HEK293 (cell line): ENCODE data around the gene ACRBP.
A peak's percentile ranks its signal among the peaks of the same experiment; 100 is the strongest.

Experiments used
- BCL11A ChIP-seq: fragments of 450-650 bp; formaldehyde crosslinking; IDR thresholded peaks from 2 replicates; pipeline ENCODE4 v1.5.1; 2016; ENCODE audit warnings: low read depth, missing biosample characterization, missing genetic modification characterization
- GLI2 ChIP-seq: fragments of 450-650 bp; formaldehyde crosslinking; IDR thresholded peaks from 2 replicates; pipeline ENCODE4; 2017; ENCODE audit warnings: missing biosample characterization, missing genetic modification characterization, low read depth, borderline replicate concordance
- KLF7 ChIP-seq: fragments of 450-650 bp; formaldehyde crosslinking; IDR thresholded peaks from 2 replicates; pipeline ENCODE4 v1.5.1; 2016; ENCODE audit warnings: missing biosample characterization, missing genetic modification characterization, borderline replicate concordance
- KLF8 ChIP-seq: fragments of 450-650 bp; formaldehyde crosslinking; IDR thresholded peaks from 2 replicates; pipeline ENCODE4 v1.5.1; 2016; ENCODE audit warnings: missing biosample characterization, missing genetic modification characterization
- PRDM1 ChIP-seq: fragments of 450-650 bp; formaldehyde crosslinking; IDR thresholded peaks from 2 replicates; pipeline ENCODE4; 2016; ENCODE audit warnings: missing biosample characterization, missing genetic modification characterization
- TRIM28 ChIP-seq: IDR thresholded peaks from 2 replicates; pipeline ENCODE4 v1.6.1; 2011; ENCODE audit warnings: low read length, control low read depth, borderline replicate concordance
- ZBTB21 ChIP-seq: fragments of 450-650 bp; formaldehyde crosslinking; IDR thresholded peaks from 2 replicates; pipeline ENCODE4 v1.5.1; 2017; ENCODE audit warnings: missing biosample characterization, missing genetic modification characterization
- ZFHX2 ChIP-seq: fragments of 450-650 bp; formaldehyde crosslinking; conservative IDR thresholded peaks from 2 replicates; pipeline ENCODE4 v1.5.1; 2016; ENCODE audit warnings: missing biosample characterization, missing genetic modification characterization
- ZFP3 ChIP-seq: fragments of 450-650 bp; formaldehyde crosslinking; IDR thresholded peaks from 2 replicates; pipeline ENCODE4 v1.5.1; 2016; ENCODE audit warnings: low read depth, missing biosample characterization, missing genetic modification characterization
- ZFP37 ChIP-seq: fragments of 450-650 bp; formaldehyde crosslinking; IDR thresholded peaks from 2 replicates; pipeline ENCODE4 v1.5.1; 2016; ENCODE audit warnings: missing biosample characterization, missing genetic modification characterization
- ZNF155 ChIP-seq: fragments of 450-650 bp; formaldehyde crosslinking; IDR thresholded peaks from 2 replicates; pipeline ENCODE4 v1.5.1; 2016; ENCODE audit warnings: missing biosample characterization, missing genetic modification characterization
- ZNF174 ChIP-seq: fragments of 450-650 bp; formaldehyde crosslinking; IDR thresholded peaks from 2 replicates; pipeline ENCODE4 v1.5.0; 2017; ENCODE audit warnings: missing biosample characterization, mild to moderate bottlenecking, missing genetic modification characterization
- ZNF184 ChIP-seq: fragments of 450-650 bp; IDR thresholded peaks from 2 replicates; pipeline ENCODE4 v1.5.1; 2018; ENCODE audit warnings: missing biosample characterization, mild to moderate bottlenecking, missing genetic modification characterization
- ZNF221 ChIP-seq: fragments of 450-650 bp; formaldehyde crosslinking; IDR thresholded peaks from 2 replicates; pipeline ENCODE4 v1.5.1; 2017; ENCODE audit warnings: missing biosample characterization, missing genetic modification characterization, borderline replicate concordance
- ZNF302 ChIP-seq: fragments of 450-650 bp; formaldehyde crosslinking; IDR thresholded peaks from 2 replicates; pipeline ENCODE4 v1.5.1; 2016; ENCODE audit warnings: missing biosample characterization, missing genetic modification characterization, low read depth
- ZNF514 ChIP-seq: fragments of 450-650 bp; formaldehyde crosslinking; IDR thresholded peaks from 2 replicates; pipeline ENCODE4 v1.5.1; 2016; ENCODE audit warnings: missing biosample characterization, missing genetic modification characterization
- ZNF530 ChIP-seq: fragments of 450-650 bp; formaldehyde crosslinking; IDR thresholded peaks from 2 replicates; pipeline ENCODE4 v1.5.1; 2016; ENCODE audit warnings: low read depth, missing biosample characterization, missing genetic modification characterization
- ZNF610 ChIP-seq: fragments of 450-650 bp; formaldehyde crosslinking; IDR thresholded peaks from 2 replicates; pipeline ENCODE4 v1.5.1; 2016; ENCODE audit warnings: missing biosample characterization, missing genetic modification characterization, borderline replicate concordance
- ZNF677 ChIP-seq: fragments of 450-650 bp; IDR thresholded peaks from 2 replicates; pipeline ENCODE4 v1.5.0; 2018; ENCODE audit warnings: missing biosample characterization, mild to moderate bottlenecking, missing genetic modification characterization, moderate library complexity
- ZNF76 ChIP-seq: fragments of 450-650 bp; formaldehyde crosslinking; IDR thresholded peaks from 2 replicates; pipeline ENCODE4; 2016; ENCODE audit warnings: low read depth, missing biosample characterization, missing genetic modification characterization, borderline replicate concordance
- ZNF830 ChIP-seq: fragments of 450-650 bp; IDR thresholded peaks from 2 replicates; pipeline ENCODE4 v1.5.0; 2018; ENCODE audit warnings: missing biosample characterization, missing genetic modification characterization, low read depth, mild to moderate bottlenecking, moderate library complexity
- ZNF837 ChIP-seq: fragments of 450-650 bp; formaldehyde crosslinking; IDR thresholded peaks from 2 replicates; pipeline ENCODE4 v1.5.1; 2016; ENCODE audit warnings: missing biosample characterization, missing genetic modification characterization
- ZSCAN30 ChIP-seq: fragments of 450-650 bp; IDR thresholded peaks from 2 replicates; pipeline ENCODE4 v1.5.1; 2018; ENCODE audit warnings: missing biosample characterization, mild to moderate bottlenecking, missing genetic modification characterization, moderate library complexity
- TF ChIP-seq, protein P1 (sequence below): fragments of 450-650 bp; formaldehyde crosslinking; IDR thresholded peaks from 2 replicates; pipeline ENCODE4 v1.5.1; 2017; ENCODE audit warnings: missing biosample characterization, mild to moderate bottlenecking, missing genetic modification characterization, moderate library complexity
- TF ChIP-seq, protein P2 (sequence below): fragments of 450-650 bp; formaldehyde crosslinking; IDR thresholded peaks from 2 replicates; pipeline ENCODE4 v1.5.1; 2017; ENCODE audit warnings: missing biosample characterization, missing genetic modification characterization
- TF ChIP-seq, protein P3 (sequence below): fragments of 450-650 bp; formaldehyde crosslinking; IDR thresholded peaks from 2 replicates; pipeline ENCODE4 v1.5.1; 2016; ENCODE audit warnings: missing biosample characterization, missing genetic modification characterization
- TF ChIP-seq, protein P4 (sequence below): fragments of 450-650 bp; formaldehyde crosslinking; IDR thresholded peaks from 2 replicates; pipeline ENCODE4 v1.5.1; 2016; ENCODE audit warnings: missing biosample characterization, missing genetic modification characterization, low read depth

Gene ACRBP

DNA sequence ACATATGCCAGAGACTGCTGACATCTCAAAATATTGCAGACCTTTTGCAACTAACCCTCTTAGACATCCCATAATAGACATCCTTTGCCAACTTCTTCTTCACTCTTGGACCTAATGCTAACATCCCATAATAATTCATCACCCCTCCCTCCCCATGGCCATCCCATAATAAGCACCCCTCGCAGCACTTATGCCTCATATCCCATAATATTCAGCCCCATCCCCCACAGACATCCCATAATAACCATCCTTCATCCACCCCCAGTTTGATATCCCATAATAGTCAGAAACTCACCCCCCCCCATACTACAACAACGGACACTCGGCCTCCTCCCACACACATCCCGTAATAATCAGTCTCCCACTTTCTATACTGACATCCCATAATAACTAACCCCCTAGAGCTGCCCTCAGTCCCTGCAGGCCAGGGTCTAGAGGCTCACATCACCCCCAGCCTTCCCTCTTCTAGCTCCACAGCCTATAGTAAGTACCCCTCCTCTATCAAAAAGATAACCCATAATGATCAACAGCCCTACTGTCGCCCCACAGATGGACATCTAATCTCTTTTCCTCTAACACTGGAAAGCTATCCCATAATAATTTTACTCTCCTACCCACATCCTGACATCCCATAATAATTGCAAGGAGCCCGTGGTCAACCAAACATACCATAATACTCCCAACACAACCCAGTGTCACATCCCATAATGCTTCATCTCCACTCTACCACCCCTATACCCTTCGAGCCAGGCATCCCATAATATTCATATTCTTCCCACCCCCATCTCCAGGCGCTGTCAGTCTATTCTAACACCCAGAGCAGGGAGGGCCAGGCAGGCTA, 39.3 kb downstream of the ACRBP start (continued):
- TF ChIP-seq ZNF155 (tag by site-specific recombination) (peak; percentile 72; the same call in 1 of the 2 replicates), KLF8 (peak; percentile 59), ZNF830 (no peak), KLF7 (tag by site-specific recombination) (no peak), ZNF221 (no peak), ZNF677 (no peak), ZNF610 (tag by site-specific recombination) (no peak), BCL11A (tag by site-specific recombination) (peak; percentile 50), PRDM1 (tag by site-specific recombination) (peak; percentile 50), ZNF514 (tag by site-specific recombination) (no peak), ZSCAN30 (tag by site-specific recombination) (no peak), ZNF174 (tag by site-specific recombination) (no peak), ZNF76 (tag by site-specific recombination) (peak; percentile 86), ZBTB21 (peak; percentile 78; the same call in 1 of the 2 replicates), ZFP37 (tag by site-specific recombination) (0 out of 2 replicates have a peak, but pooled peaks have one; percentile 10), ZNF530 (tag by site-specific recombination) (0 out of 2 replicates have a peak, but pooled peaks have one; percentile 26), GLI2 (no peak), ZNF302 (tag by site-specific recombination) (no peak), ZFHX2 (tag by site-specific recombination) (peak; percentile 94), ZNF837 (no peak), ZNF184 (tag by site-specific recombination) (no peak), ZFP3 (tag by site-specific recombination) (no peak), TRIM28 (no peak)
- TF ChIP-seq, protein P1, sequence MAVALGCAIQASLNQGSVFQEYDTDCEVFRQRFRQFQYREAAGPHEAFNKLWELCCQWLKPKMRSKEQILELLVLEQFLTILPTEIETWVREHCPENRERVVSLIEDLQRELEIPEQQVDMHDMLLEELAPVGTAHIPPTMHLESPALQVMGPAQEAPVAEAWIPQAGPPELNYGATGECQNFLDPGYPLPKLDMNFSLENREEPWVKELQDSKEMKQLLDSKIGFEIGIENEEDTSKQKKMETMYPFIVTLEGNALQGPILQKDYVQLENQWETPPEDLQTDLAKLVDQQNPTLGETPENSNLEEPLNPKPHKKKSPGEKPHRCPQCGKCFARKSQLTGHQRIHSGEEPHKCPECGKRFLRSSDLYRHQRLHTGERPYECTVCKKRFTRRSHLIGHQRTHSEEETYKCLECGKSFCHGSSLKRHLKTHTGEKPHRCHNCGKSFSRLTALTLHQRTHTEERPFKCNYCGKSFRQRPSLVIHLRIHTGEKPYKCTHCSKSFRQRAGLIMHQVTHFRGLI (tag by site-specific recombination) = peak; percentile 22; the same call in 1 of the 2 replicates
- TF ChIP-seq, protein P2, sequence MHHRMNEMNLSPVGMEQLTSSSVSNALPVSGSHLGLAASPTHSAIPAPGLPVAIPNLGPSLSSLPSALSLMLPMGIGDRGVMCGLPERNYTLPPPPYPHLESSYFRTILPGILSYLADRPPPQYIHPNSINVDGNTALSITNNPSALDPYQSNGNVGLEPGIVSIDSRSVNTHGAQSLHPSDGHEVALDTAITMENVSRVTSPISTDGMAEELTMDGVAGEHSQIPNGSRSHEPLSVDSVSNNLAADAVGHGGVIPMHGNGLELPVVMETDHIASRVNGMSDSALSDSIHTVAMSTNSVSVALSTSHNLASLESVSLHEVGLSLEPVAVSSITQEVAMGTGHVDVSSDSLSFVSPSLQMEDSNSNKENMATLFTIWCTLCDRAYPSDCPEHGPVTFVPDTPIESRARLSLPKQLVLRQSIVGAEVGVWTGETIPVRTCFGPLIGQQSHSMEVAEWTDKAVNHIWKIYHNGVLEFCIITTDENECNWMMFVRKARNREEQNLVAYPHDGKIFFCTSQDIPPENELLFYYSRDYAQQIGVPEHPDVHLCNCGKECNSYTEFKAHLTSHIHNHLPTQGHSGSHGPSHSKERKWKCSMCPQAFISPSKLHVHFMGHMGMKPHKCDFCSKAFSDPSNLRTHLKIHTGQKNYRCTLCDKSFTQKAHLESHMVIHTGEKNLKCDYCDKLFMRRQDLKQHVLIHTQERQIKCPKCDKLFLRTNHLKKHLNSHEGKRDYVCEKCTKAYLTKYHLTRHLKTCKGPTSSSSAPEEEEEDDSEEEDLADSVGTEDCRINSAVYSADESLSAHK (tag by site-specific recombination) = peak; percentile 34; the same call in 1 of the 2 replicates
- TF ChIP-seq, protein P3, sequence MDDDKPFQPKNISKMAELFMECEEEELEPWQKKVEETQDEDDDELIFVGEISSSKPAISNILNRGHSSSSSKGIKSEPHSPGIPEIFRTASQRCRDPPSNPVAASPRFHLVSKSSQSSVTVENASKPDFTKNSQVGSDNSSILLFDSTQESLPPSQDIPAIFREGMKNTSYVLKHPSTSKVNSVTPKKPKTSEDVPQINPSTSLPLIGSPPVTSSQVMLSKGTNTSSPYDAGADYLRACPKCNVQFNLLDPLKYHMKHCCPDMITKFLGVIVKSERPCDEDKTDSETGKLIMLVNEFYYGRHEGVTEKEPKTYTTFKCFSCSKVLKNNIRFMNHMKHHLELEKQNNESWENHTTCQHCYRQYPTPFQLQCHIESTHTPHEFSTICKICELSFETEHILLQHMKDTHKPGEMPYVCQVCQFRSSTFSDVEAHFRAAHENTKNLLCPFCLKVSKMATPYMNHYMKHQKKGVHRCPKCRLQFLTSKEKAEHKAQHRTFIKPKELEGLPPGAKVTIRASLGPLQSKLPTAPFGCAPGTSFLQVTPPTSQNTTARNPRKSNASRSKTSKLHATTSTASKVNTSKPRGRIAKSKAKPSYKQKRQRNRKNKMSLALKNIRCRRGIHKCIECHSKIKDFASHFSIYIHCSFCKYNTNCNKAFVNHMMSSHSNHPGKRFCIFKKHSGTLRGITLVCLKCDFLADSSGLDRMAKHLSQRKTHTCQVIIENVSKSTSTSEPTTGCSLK (tag by site-specific recombination) = no peak
- TF ChIP-seq, protein P4, sequence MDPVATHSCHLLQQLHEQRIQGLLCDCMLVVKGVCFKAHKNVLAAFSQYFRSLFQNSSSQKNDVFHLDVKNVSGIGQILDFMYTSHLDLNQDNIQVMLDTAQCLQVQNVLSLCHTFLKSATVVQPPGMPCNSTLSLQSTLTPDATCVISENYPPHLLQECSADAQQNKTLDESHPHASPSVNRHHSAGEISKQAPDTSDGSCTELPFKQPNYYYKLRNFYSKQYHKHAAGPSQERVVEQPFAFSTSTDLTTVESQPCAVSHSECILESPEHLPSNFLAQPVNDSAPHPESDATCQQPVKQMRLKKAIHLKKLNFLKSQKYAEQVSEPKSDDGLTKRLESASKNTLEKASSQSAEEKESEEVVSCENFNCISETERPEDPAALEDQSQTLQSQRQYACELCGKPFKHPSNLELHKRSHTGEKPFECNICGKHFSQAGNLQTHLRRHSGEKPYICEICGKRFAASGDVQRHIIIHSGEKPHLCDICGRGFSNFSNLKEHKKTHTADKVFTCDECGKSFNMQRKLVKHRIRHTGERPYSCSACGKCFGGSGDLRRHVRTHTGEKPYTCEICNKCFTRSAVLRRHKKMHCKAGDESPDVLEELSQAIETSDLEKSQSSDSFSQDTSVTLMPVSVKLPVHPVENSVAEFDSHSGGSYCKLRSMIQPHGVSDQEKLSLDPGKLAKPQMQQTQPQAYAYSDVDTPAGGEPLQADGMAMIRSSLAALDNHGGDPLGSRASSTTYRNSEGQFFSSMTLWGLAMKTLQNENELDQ (tag by site-specific recombination) = no peak
